GM12875 (cell line): Measurements from ENCODE around the gene MGRN1.
A peak's percentile ranks its signal among the peaks of the same experiment; 100 is the strongest.

ENCODE experiments used
- H3K4me3 ChIP-seq: one replicate; pipeline ENCODE4 v1.5.1; 2011; ENCODE audit warnings: low read depth, low read length, control low read depth
- CTCF ChIP-seq: IDR thresholded peaks from 2 replicates; pipeline ENCODE4 v1.5.1; 2011; ENCODE audit warnings: low read depth, mild to moderate bottlenecking, control low read depth, inconsistent platforms, low read length, moderate library complexity, borderline replicate concordance; ENCODE audit not compliant: insufficient read depth

Gene MGRN1

GRCh38 chr16:4718466-4718865, 93.8 kb downstream of the MGRN1 start:
- no peak for TF ChIP-seq CTCF
- H3K4me3 ChIP-seq = no peak overlapping the region

GRCh38 chr16:4723071-4723767, 98.6 kb downstream of the MGRN1 start:
- no peak overlapping the region for H3K4me3 ChIP-seq
- TF ChIP-seq CTCF = no peak

GRCh38 chr16:4724661-4725270, 100.1 kb downstream of the MGRN1 start:
- no peak overlapping the region for H3K4me3 ChIP-seq
- no peak for TF ChIP-seq CTCF

GRCh38 chr16:4726616-4727015, 102.0 kb downstream of the MGRN1 start:
- TF ChIP-seq CTCF = no peak

GRCh38 chr16:4728676-4729075, 104.0 kb downstream of the MGRN1 start:
- no peak for TF ChIP-seq CTCF
- no peak overlapping the region for H3K4me3 ChIP-seq

More at GRCh38 chr16:4726616-4727015, 102.0 kb downstream of the MGRN1 start:
- H3K4me3 ChIP-seq = no peak overlapping the region

GRCh38 chr16:4729876-4730275, 105.2 kb downstream of the MGRN1 start:
- TF ChIP-seq CTCF = no peak
- H3K4me3 ChIP-seq = no peak overlapping the region

- H3K4me3 ChIP-seq = peak overlapping the region; percentile 89
- TF ChIP-seq CTCF = no peak
Measured at GRCh38 chr16:4733211-4733742, 108.7 kb downstream of the MGRN1 start.
